ENCODE measurements around the gene TEX48.

DNA sequence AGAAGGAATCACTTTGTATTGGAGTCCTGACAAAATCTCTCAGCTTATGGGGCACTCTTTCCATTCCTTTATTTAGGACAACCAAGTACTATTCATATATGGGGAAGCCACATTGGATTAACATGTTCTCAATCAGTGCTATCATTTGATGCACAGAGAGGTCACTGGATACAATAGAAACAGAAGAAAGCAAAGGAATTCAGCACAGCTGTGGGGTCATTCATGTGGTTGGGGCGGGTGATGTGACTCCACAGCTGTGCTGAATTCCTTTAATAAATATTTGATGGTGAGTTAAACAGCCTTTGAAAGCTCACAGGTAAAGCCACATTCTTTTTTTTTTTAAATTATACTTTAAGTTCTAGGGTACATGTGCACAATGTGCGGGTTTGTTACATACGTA is 854 bp upstream of the TEX48 start:
- TF ChIP-seq, protein P1, sequence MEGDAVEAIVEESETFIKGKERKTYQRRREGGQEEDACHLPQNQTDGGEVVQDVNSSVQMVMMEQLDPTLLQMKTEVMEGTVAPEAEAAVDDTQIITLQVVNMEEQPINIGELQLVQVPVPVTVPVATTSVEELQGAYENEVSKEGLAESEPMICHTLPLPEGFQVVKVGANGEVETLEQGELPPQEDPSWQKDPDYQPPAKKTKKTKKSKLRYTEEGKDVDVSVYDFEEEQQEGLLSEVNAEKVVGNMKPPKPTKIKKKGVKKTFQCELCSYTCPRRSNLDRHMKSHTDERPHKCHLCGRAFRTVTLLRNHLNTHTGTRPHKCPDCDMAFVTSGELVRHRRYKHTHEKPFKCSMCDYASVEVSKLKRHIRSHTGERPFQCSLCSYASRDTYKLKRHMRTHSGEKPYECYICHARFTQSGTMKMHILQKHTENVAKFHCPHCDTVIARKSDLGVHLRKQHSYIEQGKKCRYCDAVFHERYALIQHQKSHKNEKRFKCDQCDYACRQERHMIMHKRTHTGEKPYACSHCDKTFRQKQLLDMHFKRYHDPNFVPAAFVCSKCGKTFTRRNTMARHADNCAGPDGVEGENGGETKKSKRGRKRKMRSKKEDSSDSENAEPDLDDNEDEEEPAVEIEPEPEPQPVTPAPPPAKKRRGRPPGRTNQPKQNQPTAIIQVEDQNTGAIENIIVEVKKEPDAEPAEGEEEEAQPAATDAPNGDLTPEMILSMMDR (IDR thresholded peaks at IDR 0.05) = no peak
- TF ChIP-seq POLR2A (IDR thresholded peaks at IDR 0.05) (no peak), POLR2AphosphoS5 (IDR thresholded peaks at IDR 0.05) (no peak)
